Pancreas (tissue), 10 donors: Measurements from ENCODE around the gene COPZ2. TPM values are rescaled to one million over a fixed set of nuclear protein-coding genes. Genes with fewer than 3 reads are reported as not detected.

Experiments
- ATAC-seq, 4 donors: fragments of 200-7000 bp; cut with Tn5 transposase; one replicate each; pipeline versions ENCODE4 v1.8.0 to v1.9.1; 2020; ENCODE audit warnings: mild to moderate bottlenecking in 4 of 4, moderate library complexity in 4 of 4
- DNase-seq, 6 donors: peaks; one replicate each; pipeline ENCODE4 v3.0.0-alpha.2; 2020
- FAIRE-seq: peaks from 2 replicates; lab custom pipeline; 2012; peaks lifted over from hg19 to GRCh38; lab: Jason Lieb, UNC
- H3K27ac ChIP-seq, 4 donors: fragments of 200-600 bp; sonication (generic); 1 replicate in 3 of 4; 2 replicates in 1 of 4; pipeline versions ENCODE4 v1.5.0 to v1.8.0; 2020
- H3K27me3 ChIP-seq, 4 donors: fragments of 200-600 bp; one replicate each; pipeline ENCODE4 v1.8.0; 2021
- H3K36me3 ChIP-seq, 3 donors: fragments of 200-600 bp; sonication (generic) in 1 of 3; one replicate each; pipeline versions ENCODE4 v1.5.0 to v1.8.0; 2020 to 2021
- H3K4me1 ChIP-seq, 3 donors: fragments of 200-600 bp; one replicate each; pipeline ENCODE4 v1.8.0; 2021
- H3K4me3 ChIP-seq, 4 donors: fragments of 200-600 bp; sonication (generic) in 2 of 4; one replicate each; pipeline versions ENCODE4 v1.5.0 to v1.8.0; 2020 to 2021
- H3K9me3 ChIP-seq, 4 donors: fragments of 200-600 bp; one replicate each; pipeline ENCODE4 v1.8.0; 2021
- CTCF ChIP-seq, 4 donors: fragments of 200-600 bp; sonication (generic) in 3 of 4; IDR thresholded peaks; one replicate each; pipeline versions ENCODE4 v1.5.0 to v1.8.0; 2021; ENCODE audit warnings: antibody characterized with exemption in 4 of 4
- WGBS, 2 donors: extraction: QIAGEN DNeasy Blood & Tissue Kit; methylation state at CpG; one replicate each; pipeline ENCODE4 v1.1.7; 2013; 5-methylcytosine and 5-hydroxymethylcytosine counted together
- intact Hi-C, 3 donors: fragments of 100-400 bp; cut with DNase I; formaldehyde crosslinking; loops; one replicate each; pipeline versions ENCODE4 v1.11.1 to v1.14.2; 2022
- polyA plus RNA-seq, 2 donors: library from polyadenylated mRNA; stranded (reverse); fragments of 200-250 nt; gene quantifications; one replicate each; pipeline ENCODE4 v1.2.3, GENCODE V29; 2013
- total RNA-seq, 6 donors: library from RNA; stranded (reverse); fragmentation: NEBNext Ultra II Directional in 4 of 6; extraction: Animal tissue kit (Norgen Biotek cat#: 25700) in 4 of 6; gene quantifications; one replicate each; pipeline versions ENCODE4 v1.2.1 to v1.2.4, GENCODE V29; 2021 to 2023
- donor health status: healthy with polysubstance abuse.
- donor health status: DM: no; HTN: no; CAD: no; lungs with moderate emphysema.
- donor health status: DM: no; HTN: no; CAD: no.
- donor health status: control.
- donor health status: control.
- donor health status: Bipolar disorder and iron deficiency.
- donor health status: DM: yes; HTN: yes; CAD: no.
- donor health status: DM: no; HTN: no; CAD: no.
- donor health status: DM: no; HTN: no; CAD: no.
- donor health status: DM: yes; HTN: yes; CAD: no.

The COPZ2 gene
- total and polyA plus RNA-seq, 8 donors = 6.3 to 10.8 (median 9.3) TPM

- 96 to 98% methylated on average over 4 of the region's 4 CpGs for WGBS, 2 donors
- intact Hi-C loops = no loop called here
- no peak for FAIRE-seq
- no peaks in the 10 kb centered on the region for H3K27me3 ChIP-seq
- H3K9me3 ChIP-seq = no peaks in the 10 kb centered on the region
- TF ChIP-seq CTCF (IDR thresholded peaks at IDR 0.05) = no peak
- H3K4me1 ChIP-seq = peaks cover 10 to 17% (median 16%) of the 10 kb centered on the region in 3 donors
- no peak for DNase-seq
- ATAC-seq = no peak
- H3K27ac ChIP-seq = peak overlapping the region in 3 of 4 donors; percentile 29 to 66 (median 65)
- H3K4me3 ChIP-seq = no peak overlapping the region
- H3K36me3 ChIP-seq = no peaks in the 10 kb centered on the region
Measured at GRCh38 chr17:47994724-47995123, 42.9 kb downstream of the COPZ2 start.

GRCh38 chr17:47993964-47994363 lies 43.6 kb downstream of the COPZ2 start:
- FAIRE-seq = no peak
- H3K9me3 ChIP-seq = no peaks in the 10 kb centered on the region
- H3K4me3 ChIP-seq = no peak overlapping the region
- H3K27me3 ChIP-seq = no peaks in the 10 kb centered on the region
- no peaks in the 10 kb centered on the region for H3K36me3 ChIP-seq
- peak in 2 of 6 donors; percentile 58 to 62 for DNase-seq
- WGBS, 2 donors = 54 to 61% methylated on average over 5 of the region's 5 CpGs
- H3K27ac ChIP-seq = peak overlapping the region in 1 of 4 donors; percentile 1
- TF ChIP-seq CTCF (IDR thresholded peaks at IDR 0.05) = no peak
- H3K4me1 ChIP-seq = peaks cover 10 to 17% (median 16%) of the 10 kb centered on the region in 3 donors
- ATAC-seq = peak; percentile 19 to 67 (median 38)
- intact Hi-C loops = no loop called here

DNA sequence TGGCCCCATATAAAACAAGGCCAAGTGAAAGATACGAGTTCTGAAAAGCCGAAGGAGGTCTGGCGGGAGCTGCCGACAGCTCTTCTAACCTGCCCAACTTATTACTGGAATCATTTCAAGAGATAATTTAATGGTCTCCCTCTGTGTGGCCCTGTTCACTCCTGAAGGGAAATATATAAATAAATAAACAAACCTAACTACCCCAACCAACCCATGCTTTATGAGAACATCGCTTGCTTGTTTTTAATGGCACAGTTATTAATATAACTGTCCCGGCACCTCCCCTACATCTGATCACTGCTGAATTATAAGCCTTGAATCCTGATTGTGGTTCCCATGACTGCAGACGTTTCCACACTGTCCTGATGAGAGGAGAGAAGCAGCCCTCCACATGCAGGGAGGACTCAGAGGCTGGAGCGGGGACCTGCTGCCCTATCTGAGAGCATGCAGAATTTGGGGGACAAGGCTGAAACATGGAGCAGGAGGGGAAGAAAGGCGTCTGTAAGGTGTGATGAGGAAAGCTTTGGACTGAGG lies 44.5 kb downstream of the COPZ2 start:
- ATAC-seq (no peak), FAIRE-seq (no peak), DNase-seq (no peak)
- Histone ChIP-seq H3K27me3 (no peaks in the 10 kb centered on the region), H3K9me3 (no peaks in the 10 kb centered on the region), H3K4me1 (peaks cover 10 to 17% (median 16%) of the 10 kb centered on the region in 3 donors), H3K4me3 (no peak overlapping the region), H3K27ac (no peak overlapping the region), H3K36me3 (no peaks in the 10 kb centered on the region)
- intact Hi-C loops = no loop called here
- WGBS, 2 donors = 64 to 68% methylated on average over 9 of the region's 9 CpGs
- TF ChIP-seq CTCF (IDR thresholded peaks at IDR 0.05) = no peak

DNA sequence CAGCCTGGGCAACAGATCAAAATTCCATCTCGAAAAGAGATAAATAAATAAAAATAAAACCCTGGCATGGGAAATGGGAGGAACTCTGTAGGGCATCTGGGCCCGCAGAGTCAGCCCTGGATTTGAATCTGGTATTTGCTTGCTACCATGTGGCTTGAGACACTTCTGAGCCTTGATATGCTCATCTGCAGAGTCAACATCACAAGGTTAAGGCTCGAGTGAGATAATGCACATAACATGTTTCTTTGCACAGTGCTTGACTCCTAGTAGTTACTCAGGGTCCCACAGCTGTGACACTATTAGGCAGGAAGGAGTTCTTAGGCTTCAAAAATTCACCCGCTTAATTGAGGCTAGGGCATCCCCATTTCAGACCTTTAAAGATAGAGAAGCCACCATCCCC lies 45.4 kb downstream of the COPZ2 start:
- no peaks in the 10 kb centered on the region for H3K27me3 ChIP-seq
- 59 to 64% methylated on average over 4 of the region's 4 CpGs for WGBS, 2 donors
- H3K9me3 ChIP-seq = no peaks in the 10 kb centered on the region
- H3K27ac ChIP-seq = no peak overlapping the region
- FAIRE-seq (no peak), ATAC-seq (no peak), DNase-seq (no peak)
- TF ChIP-seq CTCF (IDR thresholded peaks at IDR 0.05) = no peak
- H3K36me3 ChIP-seq = no peaks in the 10 kb centered on the region
- intact Hi-C loops = no loop called here
- H3K4me1 ChIP-seq = peaks cover 10 to 18% (median 16%) of the 10 kb centered on the region in 3 donors
- H3K4me3 ChIP-seq = no peak overlapping the region

DNA sequence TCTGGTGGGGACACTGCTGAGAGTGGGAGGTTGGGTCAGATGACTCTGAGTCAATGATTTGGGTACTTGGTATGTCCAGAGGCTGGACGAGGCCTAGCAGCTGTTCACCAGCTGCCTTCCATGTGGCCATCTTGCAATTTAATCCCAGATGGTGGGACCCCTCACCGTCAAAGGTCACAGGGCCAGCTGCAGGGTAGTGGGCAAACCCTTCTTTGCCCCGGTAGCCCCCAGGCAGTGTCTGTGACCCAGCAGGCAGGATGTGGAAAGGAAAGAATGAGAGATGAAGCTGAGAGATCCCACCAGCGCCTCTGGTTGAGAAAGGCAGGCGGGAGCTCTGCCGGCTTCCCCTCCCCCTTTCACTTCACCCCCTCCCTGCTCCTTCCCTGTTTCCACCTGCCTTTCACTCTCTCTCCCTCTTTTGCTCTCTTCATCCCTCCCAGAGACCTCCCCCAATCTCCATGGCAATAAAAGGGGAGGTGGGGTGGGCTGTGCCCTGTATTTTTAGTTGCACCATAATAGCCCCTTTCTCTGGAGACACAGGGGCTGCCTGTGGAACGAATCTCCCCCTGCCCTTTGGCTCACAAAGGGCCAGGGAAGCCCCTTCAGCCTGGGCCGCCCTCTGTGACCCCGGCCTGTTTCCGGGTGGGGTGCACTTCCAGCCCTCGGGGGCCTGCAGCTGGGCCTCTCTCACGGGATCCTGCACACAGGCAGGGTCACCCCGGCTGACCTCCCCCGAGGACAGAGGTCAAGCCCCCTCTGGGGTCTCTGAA lies 46.5 kb downstream of the COPZ2 start:
- FAIRE-seq (no peak), ATAC-seq (no peak), DNase-seq (no peak)
- intact Hi-C loops = no loop called here
- 75 to 77% methylated on average over 14 of the region's 14 CpGs for WGBS, 2 donors
- Histone ChIP-seq H3K4me1 (peaks cover 10 to 21% (median 16%) of the 10 kb centered on the region in 3 donors), H3K36me3 (no peaks in the 10 kb centered on the region), H3K9me3 (no peaks in the 10 kb centered on the region), H3K27ac (no peak overlapping the region), H3K27me3 (no peaks in the 10 kb centered on the region), H3K4me3 (no peak overlapping the region)
- TF ChIP-seq CTCF (IDR thresholded peaks at IDR 0.05) = no peak
